ENCODE results near the gene TRAPPC11. TPM values are rescaled to one million over a fixed set of nuclear protein-coding genes. Genes with fewer than 3 reads are reported as not detected.

TRAPPC11 gene
- total RNA-seq, 5 donors from 2014 or later (not counting 1 experiment from before 2014, with no cell fraction given) = 28.0 to 50.6 (median 38.3) TPM

DNA sequence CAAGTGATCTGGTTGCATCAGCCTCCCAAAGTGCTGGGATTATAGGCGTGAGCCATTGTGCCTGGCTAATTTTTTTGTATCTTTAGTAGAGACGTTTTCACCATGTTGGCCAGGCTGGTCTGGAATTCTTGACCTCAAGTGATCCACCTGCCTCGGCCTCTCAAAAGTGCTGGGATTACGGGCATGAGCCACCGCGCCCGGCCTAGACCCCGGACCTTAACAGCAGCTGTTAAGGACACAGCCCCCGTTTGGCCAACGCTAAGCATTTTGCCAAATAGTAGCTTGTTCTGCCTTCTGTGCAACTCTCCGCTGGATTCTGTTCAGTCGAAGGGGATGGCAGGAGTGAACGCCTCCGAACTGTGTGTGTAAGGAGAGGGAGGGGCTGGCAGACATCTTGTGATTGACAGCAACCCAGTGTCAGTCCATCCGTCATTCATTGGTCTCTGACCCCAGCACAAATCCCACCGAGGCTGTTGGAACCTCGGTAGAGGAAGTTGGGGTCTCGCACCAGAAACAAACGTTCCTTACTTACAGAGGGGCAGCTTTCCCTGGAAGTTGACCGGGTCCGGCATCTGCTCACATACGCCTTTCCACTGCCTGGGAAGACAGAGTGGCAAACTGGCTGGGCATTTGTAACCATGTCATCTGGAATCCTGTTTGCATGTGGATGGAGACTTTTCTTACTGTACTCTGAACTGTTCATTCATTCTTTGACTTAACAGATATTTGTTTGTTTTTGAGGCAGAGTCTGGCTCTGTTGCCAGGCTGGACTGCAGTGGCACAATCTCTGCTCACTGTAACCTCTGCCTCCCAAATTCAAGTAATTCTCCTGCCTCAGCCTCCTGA, 69.4 kb downstream of the TRAPPC11 start:
- Histone ChIP-seq H3K4me3 (ENCODE audit: control insufficient read depth in 1 of 2, extremely low read depth in 1 of 2, low read length in 1 of 2) (no peak overlapping the region), H3K4me1 (ENCODE audit: control insufficient read depth in 1 of 2, extremely low read depth in 1 of 2, insufficient read depth in 2 of 2, low read length in 2 of 2) (peaks cover 2 to 6% of the 10 kb centered on the region in 2 experiments), H3K36me3 (ENCODE audit: control insufficient read depth in 2 of 2, extremely low read depth in 1 of 2, insufficient read depth in 1 of 2, low read length in 1 of 2) (no peaks in the 10 kb centered on the region), H3K27ac (ENCODE audit: low read length) (no peak overlapping the region), H3K27me3 (replicated peaks in 1 of 2; ENCODE audit: control insufficient read depth in 2 of 2, extremely low read depth in 1 of 2, insufficient read depth in 2 of 2, low read length in 1 of 2) (peaks cover 0 to 9% of the 10 kb centered on the region in 2 experiments), H3K9me3 (no peaks in the 10 kb centered on the region)
- Mint-ChIP-seq H3K36me3 (no peaks in the 10 kb centered on the region), H3K4me3 (no peak overlapping the region), H3K27ac (no peak overlapping the region), H3K27me3 (peaks cover 0 to 8% of the 10 kb centered on the region in 2 donors), H3K4me1 (peaks cover 5 to 7% (median 6%) of the 10 kb centered on the region in 3 donors), H3K9me3 (no peaks in the 10 kb centered on the region)
- ChIA-PET POLR2A (no interaction called here), CTCF (interaction anchor here in 1 of 2 donors (0.6 kb wide), 1 partner anchor 15 kb away, joined by 3 read pairs; no protein-coding TSS in a partner anchor)
- DNase-seq (no peak), ATAC-seq (replicated peaks in 1 of 4) (no peak)
- 90% methylated on average over 22 of the region's 22 CpGs for WGBS (ENCODE audit: insufficient coverage)

DNA sequence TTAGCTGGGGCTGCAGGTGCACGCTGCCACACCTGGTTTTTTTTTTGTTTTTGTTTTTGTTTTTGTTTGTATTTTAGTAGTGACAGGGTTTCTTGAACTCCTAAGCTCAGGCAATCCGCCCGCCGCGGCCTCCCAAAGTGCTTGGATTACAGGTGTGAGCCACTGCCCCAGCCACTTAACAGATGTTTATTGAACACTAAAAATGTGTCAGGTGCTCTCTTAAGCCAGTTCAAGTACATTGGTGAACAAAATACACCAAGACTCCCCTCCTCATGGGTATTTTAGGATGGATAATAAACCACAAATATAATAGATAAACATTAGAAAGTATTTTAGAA, 69.9 kb downstream of the TRAPPC11 start:
- DNase-seq (no peak), ATAC-seq (replicated peaks in 1 of 4) (no peak)
- Histone ChIP-seq H3K4me3 (ENCODE audit: control insufficient read depth in 1 of 2, extremely low read depth in 1 of 2, low read length in 1 of 2) (no peak overlapping the region), H3K27me3 (replicated peaks in 1 of 2; ENCODE audit: control insufficient read depth in 2 of 2, extremely low read depth in 1 of 2, insufficient read depth in 2 of 2, low read length in 1 of 2) (peaks cover 0 to 9% of the 10 kb centered on the region in 2 experiments), H3K27ac (ENCODE audit: low read length) (no peak overlapping the region), H3K9me3 (no peaks in the 10 kb centered on the region), H3K4me1 (ENCODE audit: control insufficient read depth in 1 of 2, extremely low read depth in 1 of 2, insufficient read depth in 2 of 2, low read length in 2 of 2) (no peaks in the 10 kb centered on the region), H3K36me3 (ENCODE audit: control insufficient read depth in 2 of 2, extremely low read depth in 1 of 2, insufficient read depth in 1 of 2, low read length in 1 of 2) (no peaks in the 10 kb centered on the region)
- Mint-ChIP-seq H3K36me3 (no peaks in the 10 kb centered on the region), H3K4me1 (peaks cover 0 to 1% (median under 1%) of the 10 kb centered on the region in 3 donors), H3K4me3 (no peak overlapping the region), H3K27me3 (peaks cover 0 to 10% of the 10 kb centered on the region in 2 donors), H3K9me3 (no peaks in the 10 kb centered on the region), H3K27ac (no peak overlapping the region)
- ChIA-PET POLR2A (no interaction called here), CTCF (interaction anchor here in 1 of 2 donors (0.6 kb wide), 1 partner anchor 15 kb away, joined by 3 read pairs; no protein-coding TSS in a partner anchor)
- WGBS (ENCODE audit: insufficient coverage) = no CpG with 5 or more reads among the region's 5 CpGs

DNA sequence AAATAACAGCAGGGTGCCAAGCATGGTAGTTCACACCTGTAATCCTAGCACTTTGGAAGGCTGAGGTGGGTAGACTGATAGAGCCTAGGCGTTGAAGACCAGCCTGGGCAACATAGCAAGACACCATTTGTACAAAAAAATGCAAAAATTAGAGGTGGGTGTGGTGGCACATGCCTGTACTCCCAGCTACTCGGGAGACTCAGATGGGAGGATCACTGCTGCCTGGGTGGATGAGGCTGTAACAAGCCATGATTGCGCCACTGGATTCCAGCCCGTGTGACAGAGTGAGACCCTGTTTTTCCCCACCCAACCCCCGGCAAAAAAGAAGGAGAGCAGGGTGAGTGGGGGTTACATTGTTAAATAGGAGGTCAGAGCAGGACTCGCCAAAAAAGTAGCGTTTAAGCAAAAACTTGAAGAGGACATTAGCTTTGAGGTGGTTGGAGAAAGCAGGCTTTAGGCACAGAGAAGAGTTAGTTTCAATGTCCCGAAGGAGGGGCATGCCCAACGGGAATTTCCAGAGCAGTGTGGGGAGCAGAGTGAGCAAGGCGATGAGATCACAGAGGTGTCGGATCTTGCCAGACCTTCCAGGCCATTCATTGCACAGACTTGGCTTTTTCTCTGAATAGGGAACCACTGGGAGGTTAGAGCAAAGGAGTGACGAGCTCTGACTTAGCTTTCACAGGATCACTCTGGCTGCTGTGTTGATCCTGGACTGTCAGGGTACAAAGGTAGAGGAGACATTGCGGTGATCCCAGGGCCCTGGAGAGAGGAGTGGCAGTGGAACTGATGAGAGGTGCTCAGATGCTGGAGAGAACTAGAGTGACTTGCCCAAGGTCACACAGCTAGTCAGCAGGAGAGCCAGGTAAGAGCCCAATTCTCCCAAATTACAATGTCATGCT, 70.6 kb downstream of the TRAPPC11 start:
- ATAC-seq (replicated peaks in 1 of 4) (no peak), DNase-seq (no peak)
- Mint-ChIP-seq H3K4me3 (no peak overlapping the region), H3K9me3 (no peaks in the 10 kb centered on the region), H3K4me1 (no peaks in the 10 kb centered on the region), H3K27me3 (peaks cover 0 to 10% of the 10 kb centered on the region in 2 donors), H3K27ac (no peak overlapping the region), H3K36me3 (no peaks in the 10 kb centered on the region)
- ChIA-PET CTCF (no interaction called here), POLR2A (no interaction called here)
- no peaks in the 10 kb centered on the region for H3K9me3 ChIP-seq
- H3K27me3 ChIP-seq (replicated peaks in 1 of 2; ENCODE audit: control insufficient read depth in 2 of 2, extremely low read depth in 1 of 2, insufficient read depth in 2 of 2, low read length in 1 of 2) = peaks cover 0 to 9% of the 10 kb centered on the region in 2 experiments
- H3K4me1 ChIP-seq (ENCODE audit: control insufficient read depth in 1 of 2, extremely low read depth in 1 of 2, insufficient read depth in 2 of 2, low read length in 2 of 2) = no peaks in the 10 kb centered on the region
- H3K27ac ChIP-seq (ENCODE audit: low read length) = no peak overlapping the region
- 72% methylated on average over 7 of the region's 13 CpGs for WGBS (ENCODE audit: insufficient coverage)
- H3K36me3 ChIP-seq (ENCODE audit: control insufficient read depth in 2 of 2, extremely low read depth in 1 of 2, insufficient read depth in 1 of 2, low read length in 1 of 2) = no peaks in the 10 kb centered on the region
- H3K4me3 ChIP-seq (ENCODE audit: control insufficient read depth in 1 of 2, extremely low read depth in 1 of 2, low read length in 1 of 2) = no peak overlapping the region

GRCh38 chr4:183732296-183732695, 73.2 kb downstream of the TRAPPC11 start:
- Histone ChIP-seq H3K27me3 (replicated peaks in 1 of 2; ENCODE audit: control insufficient read depth in 2 of 2, extremely low read depth in 1 of 2, insufficient read depth in 2 of 2, low read length in 1 of 2) (peaks cover 0 to 9% of the 10 kb centered on the region in 2 experiments), H3K4me1 (ENCODE audit: control insufficient read depth in 1 of 2, extremely low read depth in 1 of 2, insufficient read depth in 2 of 2, low read length in 2 of 2) (no peaks in the 10 kb centered on the region), H3K27ac (ENCODE audit: low read length) (no peak overlapping the region), H3K4me3 (ENCODE audit: control insufficient read depth in 1 of 2, extremely low read depth in 1 of 2, low read length in 1 of 2) (no peak overlapping the region), H3K9me3 (no peaks in the 10 kb centered on the region), H3K36me3 (ENCODE audit: control insufficient read depth in 2 of 2, extremely low read depth in 1 of 2, insufficient read depth in 1 of 2, low read length in 1 of 2) (no peaks in the 10 kb centered on the region)
- ChIA-PET CTCF (no interaction called here), POLR2A (no interaction called here)
- Mint-ChIP-seq H3K27ac (no peak overlapping the region), H3K9me3 (no peaks in the 10 kb centered on the region), H3K4me1 (no peaks in the 10 kb centered on the region), H3K4me3 (no peak overlapping the region), H3K36me3 (no peaks in the 10 kb centered on the region), H3K27me3 (peaks cover 0 to 10% of the 10 kb centered on the region in 2 donors)
- ATAC-seq (replicated peaks in 1 of 4) (no peak), DNase-seq (no peak)
- 85% methylated on average over 5 of the region's 8 CpGs for WGBS (ENCODE audit: insufficient coverage)

DNA sequence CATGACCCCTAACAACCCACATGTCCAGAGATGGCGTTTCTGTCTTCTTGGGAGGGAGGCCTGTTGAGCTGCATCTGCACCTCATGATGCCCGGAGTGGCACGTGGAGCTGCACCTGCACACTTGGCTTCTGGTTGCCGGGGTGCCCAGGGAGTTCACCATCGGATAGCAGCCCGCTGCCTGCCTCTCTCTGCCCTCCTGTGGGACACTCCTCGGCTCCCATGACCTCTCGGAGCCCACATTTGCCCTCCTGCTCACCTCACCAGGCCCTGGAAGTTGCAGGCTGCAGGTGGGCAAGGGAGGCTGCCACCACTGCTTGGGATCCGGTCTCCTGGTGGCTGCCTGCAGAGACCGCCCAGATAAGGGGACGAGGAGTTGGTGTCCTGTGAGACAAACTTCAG, 74.1 kb downstream of the TRAPPC11 start:
- DNase-seq (no peak), ATAC-seq (replicated peaks in 1 of 4) (no peak)
- Histone ChIP-seq H3K36me3 (ENCODE audit: control insufficient read depth in 2 of 2, extremely low read depth in 1 of 2, insufficient read depth in 1 of 2, low read length in 1 of 2) (no peaks in the 10 kb centered on the region), H3K4me3 (ENCODE audit: control insufficient read depth in 1 of 2, extremely low read depth in 1 of 2, low read length in 1 of 2) (no peak overlapping the region), H3K9me3 (no peaks in the 10 kb centered on the region), H3K27me3 (replicated peaks in 1 of 2; ENCODE audit: control insufficient read depth in 2 of 2, extremely low read depth in 1 of 2, insufficient read depth in 2 of 2, low read length in 1 of 2) (peaks cover 0 to 9% of the 10 kb centered on the region in 2 experiments), H3K4me1 (ENCODE audit: control insufficient read depth in 1 of 2, extremely low read depth in 1 of 2, insufficient read depth in 2 of 2, low read length in 2 of 2) (no peaks in the 10 kb centered on the region), H3K27ac (ENCODE audit: low read length) (no peak overlapping the region)
- 85% methylated on average over 10 of the region's 11 CpGs for WGBS (ENCODE audit: insufficient coverage)
- ChIA-PET CTCF (no interaction called here), POLR2A (no interaction called here)
- Mint-ChIP-seq H3K9me3 (no peaks in the 10 kb centered on the region), H3K27ac (no peak overlapping the region), H3K4me3 (no peak overlapping the region), H3K4me1 (no peaks in the 10 kb centered on the region), H3K36me3 (no peaks in the 10 kb centered on the region), H3K27me3 (peaks cover 0 to 7% of the 10 kb centered on the region in 2 donors)

DNA sequence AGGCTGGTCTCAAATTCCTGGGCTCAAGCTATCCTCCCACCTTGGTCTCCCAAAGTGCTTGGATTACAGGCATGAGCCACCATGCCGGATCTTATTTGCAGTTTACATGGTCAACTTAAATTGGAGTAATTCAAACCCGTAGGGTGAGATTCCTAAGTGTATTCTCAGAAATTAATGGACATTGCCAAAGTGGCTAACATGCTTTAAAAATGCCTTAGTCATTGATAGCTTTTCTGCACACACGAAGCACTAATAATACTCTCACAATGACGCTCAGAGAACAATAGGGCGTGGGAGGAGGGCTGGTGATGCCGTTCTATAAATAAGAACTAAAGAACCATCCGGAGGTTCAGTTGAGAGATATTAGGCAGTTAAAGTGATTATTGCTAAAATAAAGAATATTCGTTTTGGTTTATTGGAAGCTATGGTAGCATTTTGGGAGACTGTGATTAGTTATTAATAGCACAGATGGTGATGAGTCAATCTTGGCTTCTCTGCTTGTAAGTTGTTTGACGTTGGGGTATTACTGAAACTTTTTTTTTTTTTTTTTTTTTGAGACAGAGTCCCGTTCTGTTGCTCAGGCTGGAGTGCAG, 79.1 kb downstream of the TRAPPC11 start:
- ChIA-PET CTCF (interaction anchor here in 1 of 2 donors (0.7 kb wide), 1 partner anchor 1151 kb away, joined by 5 read pairs; no protein-coding TSS in a partner anchor), POLR2A (no interaction called here)
- DNase-seq = no peak
- Mint-ChIP-seq H3K27me3 (peaks cover 0 to 4% of the 10 kb centered on the region in 2 donors), H3K36me3 (no peaks in the 10 kb centered on the region), H3K9me3 (no peaks in the 10 kb centered on the region), H3K4me3 (no peak overlapping the region), H3K27ac (no peak overlapping the region), H3K4me1 (no peaks in the 10 kb centered on the region)
- no peak for ATAC-seq (replicated peaks in 1 of 4)
- no peaks in the 10 kb centered on the region for H3K36me3 ChIP-seq (ENCODE audit: control insufficient read depth in 2 of 2, extremely low read depth in 1 of 2, insufficient read depth in 1 of 2, low read length in 1 of 2)
- H3K4me3 ChIP-seq (ENCODE audit: control insufficient read depth in 1 of 2, extremely low read depth in 1 of 2, low read length in 1 of 2) = no peak overlapping the region
- WGBS (ENCODE audit: insufficient coverage) = 93% methylated on average over 3 of the region's 10 CpGs
- H3K9me3 ChIP-seq = no peaks in the 10 kb centered on the region
- H3K27me3 ChIP-seq (replicated peaks in 1 of 2; ENCODE audit: control insufficient read depth in 2 of 2, extremely low read depth in 1 of 2, insufficient read depth in 2 of 2, low read length in 1 of 2) = peaks cover 0 to 2% of the 10 kb centered on the region in 2 experiments
- H3K27ac ChIP-seq (ENCODE audit: low read length) = no peak overlapping the region
- H3K4me1 ChIP-seq (ENCODE audit: control insufficient read depth in 1 of 2, extremely low read depth in 1 of 2, insufficient read depth in 2 of 2, low read length in 2 of 2) = no peaks in the 10 kb centered on the region
